HEK293 (cell line): ENCODE data around the gene ASCC1.

Source experiments
- CTCF ChIA-PET: fragments of 350-600 bp; formaldehyde crosslinking; extraction: SDS; loops from one replicate; lab custom pipeline; 2021; ENCODE audit warnings: antibody characterized with exemption; lab: Yijun Ruan, JAX
- POLR2A ChIA-PET: fragments of 300-600 bp; formaldehyde crosslinking; extraction: SDS; loops from one replicate; lab custom pipeline; 2020; ENCODE audit warnings: antibody characterized with exemption, inconsistent platforms; lab: Yijun Ruan, JAX
- H3K27ac ChIP-seq: fragments of 200-500 bp; sonication (Bioruptor generic); 2 replicates; pipeline ENCODE4 v1.5.1; 2014; ENCODE audit warnings: low read depth, low read length, control low read depth, inconsistent platforms; ENCODE audit errors: extremely low read depth
- H3K36me3 ChIP-seq, 2 experiments: fragments of 200-500 bp in 1 of 2; sonication (Bioruptor generic) in 1 of 2; 1 replicate in 1 of 2; 2 replicates in 1 of 2; pipeline ENCODE4 v1.5.1; 2014 to 2017; ENCODE audit warnings: inconsistent platforms in 2 of 2, low read length in 2 of 2; ENCODE audit not compliant: control insufficient read depth in 2 of 2, insufficient read depth in 1 of 2
- H3K4me1 ChIP-seq: fragments of 200-500 bp; sonication (Bioruptor generic); 2 replicates; pipeline ENCODE4 v1.5.1; 2014; ENCODE audit warnings: mild to moderate bottlenecking, low read length, inconsistent platforms; ENCODE audit not compliant: control insufficient read depth, insufficient read depth
- H3K4me3 ChIP-seq: 2 replicates; pipeline ENCODE4 v1.5.1; 2011; ENCODE audit warnings: low read depth, mild to moderate bottlenecking, control low read depth, low read length, moderate library complexity
- H3K9me3 ChIP-seq: fragments of 200-500 bp; sonication (Bioruptor generic); 2 replicates; pipeline ENCODE4 v1.5.1; 2014; ENCODE audit warnings: low read depth, low read length, inconsistent platforms; ENCODE audit not compliant: control insufficient read depth, insufficient read depth
- YY2 ChIP-seq: fragments of 450-650 bp; formaldehyde crosslinking; IDR thresholded peaks from 2 replicates; pipeline ENCODE4 v1.5.1; 2016; ENCODE audit warnings: missing biosample characterization, missing genetic modification characterization
- ZBTB8A ChIP-seq: fragments of 450-650 bp; formaldehyde crosslinking; IDR thresholded peaks from 2 replicates; pipeline ENCODE4 v1.5.1; 2016; ENCODE audit warnings: missing biosample characterization, missing genetic modification characterization
- ZEB2 ChIP-seq: fragments of 450-650 bp; formaldehyde crosslinking; IDR thresholded peaks from 2 replicates; pipeline ENCODE4 v1.5.1; 2016; ENCODE audit warnings: missing biosample characterization, missing genetic modification characterization
- ZNF112 ChIP-seq: fragments of 450-650 bp; formaldehyde crosslinking; IDR thresholded peaks from 2 replicates; pipeline ENCODE4 v1.5.0; 2017; ENCODE audit warnings: missing biosample characterization, missing genetic modification characterization
- ZNF121 ChIP-seq: fragments of 450-650 bp; formaldehyde crosslinking; IDR thresholded peaks from 2 replicates; pipeline ENCODE4 v1.5.1; 2016; ENCODE audit warnings: missing biosample characterization, missing genetic modification characterization
- ZNF140 ChIP-seq: fragments of 450-650 bp; formaldehyde crosslinking; IDR thresholded peaks from 2 replicates; pipeline ENCODE4 v1.5.1; 2016; ENCODE audit warnings: missing biosample characterization, missing genetic modification characterization
- ZNF155 ChIP-seq: fragments of 450-650 bp; formaldehyde crosslinking; IDR thresholded peaks from 2 replicates; pipeline ENCODE4 v1.5.1; 2016; ENCODE audit warnings: missing biosample characterization, missing genetic modification characterization
- ZNF157 ChIP-seq: fragments of 450-650 bp; formaldehyde crosslinking; IDR thresholded peaks from 2 replicates; pipeline ENCODE4 v1.5.1; 2016; ENCODE audit warnings: missing biosample characterization, missing genetic modification characterization
- ZNF248 ChIP-seq: fragments of 450-650 bp; formaldehyde crosslinking; IDR thresholded peaks from 2 replicates; pipeline ENCODE4 v1.5.1; 2017; ENCODE audit warnings: missing biosample characterization, missing genetic modification characterization
- ZNF350 ChIP-seq: fragments of 450-650 bp; formaldehyde crosslinking; IDR thresholded peaks from 2 replicates; pipeline ENCODE4 v1.5.0; 2017; ENCODE audit warnings: missing biosample characterization, mild to moderate bottlenecking, missing genetic modification characterization
- ZNF433 ChIP-seq: fragments of 450-650 bp; formaldehyde crosslinking; IDR thresholded peaks from 2 replicates; pipeline ENCODE4 v1.5.1; 2016; ENCODE audit warnings: missing biosample characterization, missing genetic modification characterization, low read depth
- ZNF530 ChIP-seq: fragments of 450-650 bp; formaldehyde crosslinking; IDR thresholded peaks from 2 replicates; pipeline ENCODE4 v1.5.1; 2016; ENCODE audit warnings: low read depth, missing biosample characterization, missing genetic modification characterization
- ZNF549 ChIP-seq: fragments of 450-650 bp; IDR thresholded peaks from 2 replicates; pipeline ENCODE4 v1.5.1; 2018; ENCODE audit warnings: missing biosample characterization, missing genetic modification characterization, mild to moderate bottlenecking, inconsistent platforms, moderate library complexity
- ZNF623 ChIP-seq: fragments of 450-650 bp; formaldehyde crosslinking; IDR thresholded peaks from 2 replicates; pipeline ENCODE4 v1.5.1; 2016; ENCODE audit warnings: missing biosample characterization, missing genetic modification characterization
- ZNF624 ChIP-seq: fragments of 450-650 bp; formaldehyde crosslinking; IDR thresholded peaks from 2 replicates; pipeline ENCODE4 v1.5.1; 2017; ENCODE audit warnings: missing biosample characterization, missing genetic modification characterization
- ZNF654 ChIP-seq: fragments of 450-650 bp; formaldehyde crosslinking; IDR thresholded peaks from 2 replicates; pipeline ENCODE4 v1.5.1; 2016; ENCODE audit warnings: low read depth, missing biosample characterization, missing genetic modification characterization
- ZNF677 ChIP-seq: fragments of 450-650 bp; IDR thresholded peaks from 2 replicates; pipeline ENCODE4 v1.5.0; 2018; ENCODE audit warnings: missing biosample characterization, mild to moderate bottlenecking, missing genetic modification characterization, moderate library complexity
- TF ChIP-seq, protein P1 (sequence below): fragments of 450-650 bp; formaldehyde crosslinking; IDR thresholded peaks from 2 replicates; pipeline ENCODE4 v1.5.1; 2016; ENCODE audit warnings: missing biosample characterization, missing genetic modification characterization, low read depth
- TF ChIP-seq, protein P2 (sequence below): fragments of 450-650 bp; formaldehyde crosslinking; IDR thresholded peaks from 2 replicates; pipeline ENCODE4 v1.5.1; 2017; ENCODE audit warnings: missing biosample characterization, missing genetic modification characterization
- TF ChIP-seq, protein P3 (sequence below): fragments of 450-650 bp; formaldehyde crosslinking; IDR thresholded peaks from 2 replicates; pipeline ENCODE4 v1.5.1; 2016; ENCODE audit warnings: missing biosample characterization, missing genetic modification characterization

The ASCC1 gene

DNA sequence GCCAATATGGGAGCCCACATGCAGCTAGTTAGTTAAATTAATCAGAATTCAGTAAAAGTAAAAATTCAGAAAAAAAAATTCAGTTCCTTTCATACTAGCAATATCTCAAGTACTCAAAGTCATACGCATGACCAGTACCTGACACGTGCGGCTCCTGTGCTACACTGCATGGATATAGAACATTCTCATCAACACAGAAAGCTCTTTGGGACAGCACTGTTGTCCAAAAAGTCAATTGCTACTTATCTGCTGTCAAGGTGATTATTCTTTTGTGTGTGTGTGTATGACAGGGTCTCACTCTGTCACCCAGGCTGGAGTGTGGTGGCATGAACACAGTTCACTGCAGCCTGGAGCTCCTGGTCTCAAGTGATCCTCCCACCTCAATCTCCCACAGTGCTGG is 15.2 kb downstream of the ASCC1 start:
- Histone ChIP-seq H3K4me3 (no peak overlapping the region), H3K36me3 (peaks cover 27 to 32% of the 10 kb centered on the region in 2 experiments; a peak in 2 of 3 replicates), H3K9me3 (no peaks in the 10 kb centered on the region), H3K4me1 (no peaks in the 10 kb centered on the region; the same call in 1 of the 2 replicates), H3K27ac (no peak overlapping the region)
- POLR2A ChIA-PET, result no interaction called here
- CTCF ChIA-PET, result interaction anchor here (0.6 to 0.8 kb wide), 4 partner anchors 14 to 374 kb away, joined by 3 to 4 read pairs (median 3); no protein-coding TSS in a partner anchor
- no peak for TF ChIP-seq ZNF140 (tag by site-specific recombination)
- TF ChIP-seq, protein P1, sequence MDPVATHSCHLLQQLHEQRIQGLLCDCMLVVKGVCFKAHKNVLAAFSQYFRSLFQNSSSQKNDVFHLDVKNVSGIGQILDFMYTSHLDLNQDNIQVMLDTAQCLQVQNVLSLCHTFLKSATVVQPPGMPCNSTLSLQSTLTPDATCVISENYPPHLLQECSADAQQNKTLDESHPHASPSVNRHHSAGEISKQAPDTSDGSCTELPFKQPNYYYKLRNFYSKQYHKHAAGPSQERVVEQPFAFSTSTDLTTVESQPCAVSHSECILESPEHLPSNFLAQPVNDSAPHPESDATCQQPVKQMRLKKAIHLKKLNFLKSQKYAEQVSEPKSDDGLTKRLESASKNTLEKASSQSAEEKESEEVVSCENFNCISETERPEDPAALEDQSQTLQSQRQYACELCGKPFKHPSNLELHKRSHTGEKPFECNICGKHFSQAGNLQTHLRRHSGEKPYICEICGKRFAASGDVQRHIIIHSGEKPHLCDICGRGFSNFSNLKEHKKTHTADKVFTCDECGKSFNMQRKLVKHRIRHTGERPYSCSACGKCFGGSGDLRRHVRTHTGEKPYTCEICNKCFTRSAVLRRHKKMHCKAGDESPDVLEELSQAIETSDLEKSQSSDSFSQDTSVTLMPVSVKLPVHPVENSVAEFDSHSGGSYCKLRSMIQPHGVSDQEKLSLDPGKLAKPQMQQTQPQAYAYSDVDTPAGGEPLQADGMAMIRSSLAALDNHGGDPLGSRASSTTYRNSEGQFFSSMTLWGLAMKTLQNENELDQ (tag by site-specific recombination), result no peak
- no peak for TF ChIP-seq ZBTB8A (tag by site-specific recombination)
- no peak for TF ChIP-seq ZNF623
- TF ChIP-seq ZNF350 (tag by site-specific recombination), result no peak
- no peak for TF ChIP-seq ZNF624 (tag by site-specific recombination)
- TF ChIP-seq ZNF433 (tag by site-specific recombination), result no peak
- no peak for TF ChIP-seq ZNF530 (tag by site-specific recombination)
- TF ChIP-seq YY2 (tag by site-specific recombination), result no peak
- TF ChIP-seq ZNF112 (tag by site-specific recombination), result no peak
- no peak for TF ChIP-seq ZNF654 (tag by site-specific recombination)
- TF ChIP-seq ZNF549, result no peak
- TF ChIP-seq ZNF157 (tag by site-specific recombination), result no peak

- ChIA-PET POLR2A (no interaction called here), CTCF (interaction anchor here (0.7 kb wide), 1 partner anchor 64 kb away, joined by 3 read pairs; no protein-coding TSS in a partner anchor)
- Histone ChIP-seq H3K9me3 (no peaks in the 10 kb centered on the region), H3K4me1 (no peaks in the 10 kb centered on the region), H3K36me3 (peaks cover 30 to 33% of the 10 kb centered on the region in 2 experiments; a peak in 2 of 3 replicates), H3K4me3 (no peak overlapping the region), H3K27ac (no peak overlapping the region)
- TF ChIP-seq ZEB2 (tag by site-specific recombination) (0 out of 2 replicates have a peak, but pooled peaks have one; percentile 18), ZNF121 (0 out of 2 replicates have a peak, but pooled peaks have one; percentile 37), ZNF677 (tag by site-specific recombination) (no peak)
- TF ChIP-seq, protein P2, sequence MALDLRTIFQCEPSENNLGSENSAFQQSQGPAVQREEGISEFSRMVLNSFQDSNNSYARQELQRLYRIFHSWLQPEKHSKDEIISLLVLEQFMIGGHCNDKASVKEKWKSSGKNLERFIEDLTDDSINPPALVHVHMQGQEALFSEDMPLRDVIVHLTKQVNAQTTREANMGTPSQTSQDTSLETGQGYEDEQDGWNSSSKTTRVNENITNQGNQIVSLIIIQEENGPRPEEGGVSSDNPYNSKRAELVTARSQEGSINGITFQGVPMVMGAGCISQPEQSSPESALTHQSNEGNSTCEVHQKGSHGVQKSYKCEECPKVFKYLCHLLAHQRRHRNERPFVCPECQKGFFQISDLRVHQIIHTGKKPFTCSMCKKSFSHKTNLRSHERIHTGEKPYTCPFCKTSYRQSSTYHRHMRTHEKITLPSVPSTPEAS, result no peak
- TF ChIP-seq, protein P3, sequence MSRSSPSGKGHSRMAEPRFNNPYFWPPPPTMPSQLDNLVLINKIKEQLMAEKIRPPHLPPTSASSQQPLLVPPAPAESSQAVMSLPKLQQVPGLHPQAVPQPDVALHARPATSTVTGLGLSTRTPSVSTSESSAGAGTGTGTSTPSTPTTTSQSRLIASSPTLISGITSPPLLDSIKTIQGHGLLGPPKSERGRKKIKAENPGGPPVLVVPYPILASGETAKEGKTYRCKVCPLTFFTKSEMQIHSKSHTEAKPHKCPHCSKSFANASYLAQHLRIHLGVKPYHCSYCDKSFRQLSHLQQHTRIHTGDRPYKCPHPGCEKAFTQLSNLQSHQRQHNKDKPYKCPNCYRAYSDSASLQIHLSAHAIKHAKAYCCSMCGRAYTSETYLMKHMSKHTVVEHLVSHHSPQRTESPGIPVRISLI (tag by site-specific recombination), result 0 out of 2 replicates have a peak, but pooled peaks have one; percentile 34
Measured at GRCh38 chr10:72194949-72195348, 21.1 kb downstream of the ASCC1 start.

DNA sequence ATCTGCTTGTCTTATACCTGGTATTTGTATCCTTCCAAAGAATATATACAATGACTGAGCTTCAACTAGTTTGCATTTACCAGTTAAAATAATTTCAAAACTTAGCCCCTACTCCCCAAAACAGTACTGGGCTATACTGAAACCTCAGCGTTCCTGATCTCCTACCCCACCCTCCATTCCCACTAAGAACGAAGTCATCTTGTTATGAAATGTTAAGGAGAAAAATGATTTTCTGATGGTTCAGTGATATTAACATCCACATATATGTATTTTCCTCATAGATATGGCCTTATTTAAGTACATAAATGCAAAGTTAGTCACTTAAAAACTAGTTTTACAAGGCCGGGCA is 29.1 kb downstream of the ASCC1 start:
- H3K9me3 ChIP-seq, result no peaks in the 10 kb centered on the region
- TF ChIP-seq, protein P2, result no peak
- TF ChIP-seq ZNF248 (tag by site-specific recombination), result no peak
- TF ChIP-seq ZNF549, result no peak
- TF ChIP-seq ZNF155 (tag by site-specific recombination), result no peak
- ChIA-PET CTCF (interaction anchor here (0.7 kb wide), 1 partner anchor 70 kb away, joined by 3 read pairs; no protein-coding TSS in a partner anchor), POLR2A (interaction anchor here (0.8 kb wide), 1 partner anchor 86 kb away, joined by 9 read pairs; no protein-coding TSS in a partner anchor)
- no peak overlapping the region for H3K4me3 ChIP-seq
- peaks cover under 1 to 21% of the 10 kb centered on the region in 2 experiments; a peak in 2 of 3 replicates for H3K36me3 ChIP-seq
- H3K4me1 ChIP-seq, result no peaks in the 10 kb centered on the region
- no peak overlapping the region for H3K27ac ChIP-seq
